Type B pancreatic cell (in vitro differentiated cells): ENCODE results near the gene FOXA3. TPM values are rescaled to one million over a fixed set of nuclear protein-coding genes. Genes with fewer than 3 reads are reported as not detected.

Source experiments
- DNase-seq: peaks from one replicate; pipeline ENCODE4 v3.0.0; 2021; ENCODE audit warnings: mixed read lengths; ENCODE audit not compliant: unreplicated experiment; ENCODE audit errors: extremely low spot score
- H3K27ac Mint-ChIP-seq: 2 replicates; pipeline ENCODE4 v1.8.0; 2021; ENCODE audit warnings: mild to moderate bottlenecking, mixed read lengths
- H3K27me3 Mint-ChIP-seq: 2 replicates; pipeline ENCODE4 v1.8.0; 2021; ENCODE audit warnings: mixed read lengths
- H3K36me3 Mint-ChIP-seq: 2 replicates; pipeline ENCODE4 v1.8.0; 2021; ENCODE audit warnings: mixed read lengths
- H3K4me1 Mint-ChIP-seq: one replicate; pipeline ENCODE4 v1.8.0; 2021; ENCODE audit warnings: mixed read lengths; ENCODE audit not compliant: unreplicated experiment
- H3K4me3 Mint-ChIP-seq: 2 replicates; pipeline ENCODE4 v1.8.0; 2021; ENCODE audit warnings: mild to moderate bottlenecking, mixed read lengths
- H3K9me3 Mint-ChIP-seq: 2 replicates; pipeline ENCODE4 v1.8.0; 2021; ENCODE audit warnings: mixed read lengths
- CTCF ChIP-seq: fragments of 200-600 bp; sonication (generic); conservative IDR thresholded peaks from 2 replicates; pipeline ENCODE4 v1.5.0; 2021; ENCODE audit warnings: antibody characterized with exemption, mild to moderate bottlenecking
- total RNA-seq: library from RNA; stranded (reverse); gene quantifications from 2 replicates; pipeline ENCODE4 v1.2.1, GENCODE V29; 2021; ENCODE audit warnings: low replicate concordance

FOXA3 gene
- total RNA-seq, 1 donor from 2014 or later: 3.3 TPM

- H3K36me3 Mint-ChIP-seq: no peaks in the 10 kb centered on the region
- no peak overlapping the region for H3K27ac Mint-ChIP-seq
- H3K4me1 Mint-ChIP-seq: no peaks in the 10 kb centered on the region
- no peaks in the 10 kb centered on the region for H3K9me3 Mint-ChIP-seq
- no peak overlapping the region for H3K4me3 Mint-ChIP-seq
- DNase-seq: no peak
- peaks cover 21% of the 10 kb centered on the region for H3K27me3 Mint-ChIP-seq
- TF ChIP-seq CTCF: no peak
Measured at GRCh38 chr19:45908956-45909355, 44.8 kb downstream of the FOXA3 start.

GRCh38 chr19:45911291-45911690, 47.2 kb downstream of the FOXA3 start:
- no peak for TF ChIP-seq CTCF
- Mint-ChIP-seq H3K9me3 (no peaks in the 10 kb centered on the region), H3K4me1 (no peaks in the 10 kb centered on the region), H3K27me3 (peaks cover 22% of the 10 kb centered on the region), H3K4me3 (no peak overlapping the region), H3K36me3 (no peaks in the 10 kb centered on the region), H3K27ac (no peak overlapping the region)
- DNase-seq: no peak

GRCh38 chr19:45913874-45914830, 50.0 kb downstream of the FOXA3 start, which contains the start of gene NANOS2:
Gene NANOS2 (minus strand): TSS chr19:45914778. CDS start chr19:45914693, 85 bp downstream.
- peak; percentile 42 for TF ChIP-seq CTCF
- Mint-ChIP-seq H3K27ac (no peak within 1 kb of the TSS), H3K9me3 (no peaks in the 10 kb centered on the region), H3K27me3 (peaks cover 21% of the 10 kb centered on the region), H3K36me3 (no peaks in the 10 kb centered on the region), H3K4me1 (no peaks in the 10 kb centered on the region), H3K4me3 (no peak within 1 kb of the TSS)
- DNase-seq: no peak

GRCh38 chr19:45917421-45918091, 53.4 kb downstream of the FOXA3 start:
- no peak for TF ChIP-seq CTCF
- Mint-ChIP-seq H3K36me3 (no peaks in the 10 kb centered on the region), H3K27me3 (peaks cover 34% of the 10 kb centered on the region), H3K4me1 (no peaks in the 10 kb centered on the region), H3K9me3 (no peaks in the 10 kb centered on the region), H3K27ac (no peak overlapping the region), H3K4me3 (no peak overlapping the region)
- DNase-seq: no peak

GRCh38 chr19:45918721-45919120, 54.6 kb downstream of the FOXA3 start:
- no peak overlapping the region for H3K4me3 Mint-ChIP-seq
- H3K4me1 Mint-ChIP-seq: no peaks in the 10 kb centered on the region
- no peaks in the 10 kb centered on the region for H3K9me3 Mint-ChIP-seq
- no peak overlapping the region for H3K27ac Mint-ChIP-seq
- no peak for TF ChIP-seq CTCF
- H3K36me3 Mint-ChIP-seq: no peaks in the 10 kb centered on the region
- peaks cover 30% of the 10 kb centered on the region for H3K27me3 Mint-ChIP-seq
- DNase-seq: no peak
